ENCODE data around the gene CAPRIN1. TPM values are rescaled to one million over a fixed set of nuclear protein-coding genes. Genes with fewer than 3 reads are reported as not detected.

CAPRIN1 gene
- total RNA-seq, 1 experiment from 2014 or later, result 301 TPM

DNA sequence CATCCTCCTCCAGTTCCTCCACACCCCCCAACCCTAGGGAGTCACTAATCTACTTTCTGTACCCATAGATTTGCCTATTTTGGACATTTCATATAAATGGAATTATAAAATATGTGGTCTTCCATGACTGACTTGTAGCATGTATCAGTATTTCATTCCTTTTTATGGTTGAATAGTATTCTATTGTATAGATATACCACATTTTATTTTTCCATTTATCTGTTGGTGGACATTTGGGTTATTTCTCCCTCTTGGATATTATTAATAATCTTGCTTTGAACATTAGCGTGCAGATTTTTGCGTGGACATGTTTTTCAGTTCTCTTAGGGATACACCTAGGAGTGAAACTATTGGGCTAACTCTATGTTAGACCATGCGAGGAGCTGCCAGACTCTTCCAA lies 77.3 kb downstream of the CAPRIN1 start:
- H3K14ac ChIP-seq (ENCODE audit: insufficient read depth, low read length), result no peak overlapping the region
- TF ChIP-seq, protein P1, sequence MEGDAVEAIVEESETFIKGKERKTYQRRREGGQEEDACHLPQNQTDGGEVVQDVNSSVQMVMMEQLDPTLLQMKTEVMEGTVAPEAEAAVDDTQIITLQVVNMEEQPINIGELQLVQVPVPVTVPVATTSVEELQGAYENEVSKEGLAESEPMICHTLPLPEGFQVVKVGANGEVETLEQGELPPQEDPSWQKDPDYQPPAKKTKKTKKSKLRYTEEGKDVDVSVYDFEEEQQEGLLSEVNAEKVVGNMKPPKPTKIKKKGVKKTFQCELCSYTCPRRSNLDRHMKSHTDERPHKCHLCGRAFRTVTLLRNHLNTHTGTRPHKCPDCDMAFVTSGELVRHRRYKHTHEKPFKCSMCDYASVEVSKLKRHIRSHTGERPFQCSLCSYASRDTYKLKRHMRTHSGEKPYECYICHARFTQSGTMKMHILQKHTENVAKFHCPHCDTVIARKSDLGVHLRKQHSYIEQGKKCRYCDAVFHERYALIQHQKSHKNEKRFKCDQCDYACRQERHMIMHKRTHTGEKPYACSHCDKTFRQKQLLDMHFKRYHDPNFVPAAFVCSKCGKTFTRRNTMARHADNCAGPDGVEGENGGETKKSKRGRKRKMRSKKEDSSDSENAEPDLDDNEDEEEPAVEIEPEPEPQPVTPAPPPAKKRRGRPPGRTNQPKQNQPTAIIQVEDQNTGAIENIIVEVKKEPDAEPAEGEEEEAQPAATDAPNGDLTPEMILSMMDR (conservative IDR thresholded peaks at IDR 0.05), result no peak
- H3K27ac ChIP-seq (ENCODE audit: insufficient read length, low read depth, low read length), result no peak overlapping the region
- Mint-ChIP-seq H3K4me1 (no peaks in the 10 kb centered on the region), H3K4me3 (no peak overlapping the region), H3K27me3 (ENCODE audit: low read depth) (no peaks in the 10 kb centered on the region), H3K27ac (no peak overlapping the region), H3K9me3 (no peaks in the 10 kb centered on the region; a peak in 1 of 5 replicates), H3K36me3 (ENCODE audit: insufficient read depth in 1 of 3, low read depth in 3 of 3) (peaks cover 52 to 90% (median 87%) of the 10 kb centered on the region in 3 experiments)
- no peak overlapping the region for H2AK5ac ChIP-seq (ENCODE audit: insufficient read length, low read length)
- H2BK5ac ChIP-seq (ENCODE audit: insufficient read length, low read length), result no peak overlapping the region
- H3K4me1 ChIP-seq (ENCODE audit: insufficient read depth, low read length), result no peaks in the 10 kb centered on the region
- H3K9me3 ChIP-seq (ENCODE audit: control insufficient read depth, low read depth, low read length), result no peaks in the 10 kb centered on the region
- H3K23me2 ChIP-seq (ENCODE audit: insufficient read length, low read depth, low read length, poor library complexity, severe bottlenecking), result no peaks in the 10 kb centered on the region
- H4K20me1 ChIP-seq (ENCODE audit: control insufficient read depth, insufficient read depth, insufficient read length), result no peaks in the 10 kb centered on the region
- no peaks in the 10 kb centered on the region for H3K79me1 ChIP-seq (ENCODE audit: insufficient read depth, low read depth, low read length, poor library complexity, severe bottlenecking)
- H3K4ac ChIP-seq (ENCODE audit: low read depth, low read length), result no peak overlapping the region
- no peak overlapping the region for H3K56ac ChIP-seq (ENCODE audit: insufficient read length, low read depth, low read length)
- H3T11ph ChIP-seq (ENCODE audit: low read length), result no peak overlapping the region
- no CpG with 5 or more reads among the region's 3 CpGs for WGBS (ENCODE audit: extremely low coverage, insufficient read length, low lambda C conversion rate)
- H3K27me3 ChIP-seq (ENCODE audit: insufficient read depth, low read length), result no peaks in the 10 kb centered on the region
- no peak overlapping the region for H2BK120ac ChIP-seq (ENCODE audit: low read depth, low read length, poor library complexity, severe bottlenecking)
- H2BK15ac ChIP-seq (ENCODE audit: low read depth, low read length), result no peak overlapping the region
- H3K79me2 ChIP-seq (ENCODE audit: insufficient read depth, low read length), result no peaks in the 10 kb centered on the region
- no peak overlapping the region for H3K9ac ChIP-seq (ENCODE audit: extremely low read depth, insufficient read length, low read length)
- H4K91ac ChIP-seq (ENCODE audit: insufficient read length, low read depth, low read length), result no peak overlapping the region
- H3K23ac ChIP-seq (ENCODE audit: insufficient read length, low read depth, low read length), result no peak overlapping the region
- H2BK20ac ChIP-seq (ENCODE audit: low read depth, low read length, poor library complexity, severe bottlenecking), result no peak overlapping the region
- H3K4me2 ChIP-seq (ENCODE audit: insufficient read depth, insufficient read length, low read length), result no peak overlapping the region
- H4K5ac ChIP-seq (ENCODE audit: insufficient read length, low read depth, low read length), result no peak overlapping the region
- no peak overlapping the region for H2BK12ac ChIP-seq (ENCODE audit: insufficient read length, low read depth, low read length)
- no peak for DNase-seq
- H3K18ac ChIP-seq (ENCODE audit: insufficient read length, low read depth, low read length), result no peak overlapping the region
- no peak overlapping the region for H4K8ac ChIP-seq (replicated peaks; ENCODE audit: insufficient read length, low read depth, low read length)
- H2AFZ ChIP-seq (ENCODE audit: low read length), result no peak overlapping the region
